K562 (cell line): ENCODE results near the gene CCDC85B. TPM values are rescaled to one million over a fixed set of nuclear protein-coding genes. Genes with fewer than 3 reads are reported as not detected.

ENCODE experiments used
- ADNP ChIP-seq: fragments of 200-800 bp; sonication (Bioruptor generic); IDR thresholded peaks from 2 replicates; pipeline ENCODE4 v1.6.1; 2016; ENCODE audit warnings: missing genetic modification characterization, missing compliant biosample characterization
- BRCA1 ChIP-seq, 2 experiments: fragments of 450-650 bp in 1 of 2; sonication (generic) in 1 of 2; formaldehyde crosslinking in 1 of 2; IDR thresholded peaks; 2 replicates each; pipeline versions ENCODE4 v1.5.0 to v1.6.1; 2017 to 2020; ENCODE audit warnings: mild to moderate bottlenecking in 1 of 2, missing genetic modification reagents in 1 of 2
- CHD7 ChIP-seq: fragments of 200-600 bp; sonication (generic); IDR thresholded peaks from one replicate; pipeline ENCODE4 v1.6.1; 2012; ENCODE audit warnings: mild to moderate bottlenecking, low read depth, low read length, inconsistent platforms
- E2F5 ChIP-seq: sonication (generic); formaldehyde crosslinking; IDR thresholded peaks from 2 replicates; pipeline ENCODE4 v1.8.0; 2022; ENCODE audit warnings: mild to moderate bottlenecking, missing genetic modification reagents
- ELF1 ChIP-seq: fragments of 200-800 bp; sonication (Bioruptor generic); IDR thresholded peaks from 2 replicates; pipeline ENCODE4 v1.6.1; 2016; ENCODE audit warnings: missing genetic modification characterization, missing compliant biosample characterization
- EP400 ChIP-seq: fragments of 450-650 bp; IDR thresholded peaks from 2 replicates; pipeline ENCODE4 v1.6.1; 2017; ENCODE audit warnings: antibody characterized with exemption, mild to moderate bottlenecking, moderate library complexity
- MXI1 ChIP-seq: IDR thresholded peaks from 2 replicates; pipeline ENCODE4 v1.6.1; 2011; ENCODE audit warnings: low read depth, mild to moderate bottlenecking, improper control_type of control experiment, low read length
- NFATC3 ChIP-seq: fragments of 450-650 bp; IDR thresholded peaks from 2 replicates; pipeline ENCODE4 v1.6.1; 2017; ENCODE audit warnings: mild to moderate bottlenecking
- PHF20 ChIP-seq: fragments of 450-650 bp; IDR thresholded peaks from 2 replicates; pipeline ENCODE4 v1.6.1; 2018; ENCODE audit not compliant: partially characterized antibody
- RB1 ChIP-seq: fragments of 450-650 bp; IDR thresholded peaks from 2 replicates; pipeline ENCODE4 v1.6.1; 2017; ENCODE audit warnings: low read depth, mild to moderate bottlenecking
- TFAP4 ChIP-seq: sonication (generic); formaldehyde crosslinking; IDR thresholded peaks from 2 replicates; pipeline ENCODE4 v1.8.0; 2022; ENCODE audit warnings: missing genetic modification reagents, mild to moderate bottlenecking, moderate library complexity, borderline replicate concordance
- ZC3H8 ChIP-seq: fragments of 450-650 bp; IDR thresholded peaks from 2 replicates; pipeline ENCODE4 v1.6.1; 2017
- ZNF316 ChIP-seq: fragments of 450-650 bp; IDR thresholded peaks from 2 replicates; pipeline ENCODE4 v1.6.1; 2016
- ZNF57 ChIP-seq: fragments of 450-650 bp; formaldehyde crosslinking; IDR thresholded peaks from 2 replicates; pipeline ENCODE4 v1.4.0; 2020; ENCODE audit warnings: mild to moderate bottlenecking, moderate library complexity
- polyA plus RNA-seq, 8 experiments: library from polyadenylated mRNA; depleted of rRNA in 4 of 8; stranded (reverse) in 5 of 8; unstranded in 3 of 8; fragments of >200 nt; fragmentation: Nextera tagmentation in 2 of 8; fragmentation: Illumina TruSeq in 1 of 8; extraction: Ambion mirVana in 2 of 8; extraction: Trizol in 1 of 8; gene quantifications; 2 replicates each; pipeline versions ENCODE4 v1.2.1 to v1.2.3, GENCODE V29; 2011 to 2014; ENCODE audit warnings: inconsistent platforms in 1 of 8, missing spikeins in 1 of 8
- total RNA-seq, 7 experiments: library from RNA; depleted of rRNA in 6 of 7; stranded (reverse); fragments of >200 nt in 6 of 7; fragmentation: Illumina TruSeq in 2 of 7; extraction: Trizol in 2 of 7; gene quantifications; 2 replicates each; pipeline versions ENCODE4 v1.2.1 to v1.2.3, GENCODE V29; 2011 to 2021; ENCODE audit warnings: low replicate concordance in 1 of 7

Gene CCDC85B
- total and polyA plus RNA-seq, 9 of the 15 experiments (the other 6 are each of a cell fraction or from before 2014, with no cell fraction given), result 0.14 to 138 (median 6.2) TPM

- TF ChIP-seq ADNP, result no peak
- TF ChIP-seq PHF20, result peak; percentile 20
- TF ChIP-seq ZNF316, result no peak
- peak; percentile 83 for TF ChIP-seq RB1
- peak; percentile 55; the same call in 1 of the 2 replicates for TF ChIP-seq EP400
- peak; percentile 67; the same call in 1 of the 2 replicates for TF ChIP-seq TFAP4
- TF ChIP-seq CHD7, result no peak
- TF ChIP-seq ELF1, result no peak
- TF ChIP-seq MXI1, result no peak
- no peak for TF ChIP-seq ZNF57 (CRISPR knock-in tag)
- no peak for TF ChIP-seq E2F5 (CRISPR knock-in tag)
- TF ChIP-seq NFATC3, result no peak
- TF ChIP-seq ZC3H8, result no peak
- no peak for TF ChIP-seq BRCA1 (IDR thresholded peaks at IDR 0.05)
- no peak for TF ChIP-seq BRCA1 (CRISPR knock-in tag; IDR thresholded peaks at IDR 0.05)
Observed at GRCh38 chr11:65873318-65874156, 16.9 kb upstream of the CCDC85B start (continued).
